ENCODE data around the gene SOX15.
"Not testable (repeated sequence)": the region's sequence is repeated elsewhere in the genome, so short reads cannot be mapped to it uniquely, and the experiment has no call there.

Gene SOX15

GRCh38 chr17:7626307-7626706 lies 36.4 kb upstream of the SOX15 start:
- H3K4me3 ChIP-seq (ENCODE audit: severe bottlenecking) = no peak overlapping the region
- ATAC-seq (ENCODE audit: low read depth) (no peak), DNase-seq (ENCODE audit: low spot score) (no peak)
- no peaks in the 10 kb centered on the region for H3K9me3 ChIP-seq (ENCODE audit: severe bottlenecking)
- H3K36me3 ChIP-seq (ENCODE audit: low read depth) = no peaks in the 10 kb centered on the region
- no peaks in the 10 kb centered on the region for H3K27me3 ChIP-seq (ENCODE audit: insufficient read depth, poor library complexity, severe bottlenecking)
- no peaks in the 10 kb centered on the region for H3K4me1 ChIP-seq (ENCODE audit: insufficient read depth, poor library complexity, severe bottlenecking)
- TF ChIP-seq CTCF (IDR thresholded peaks at IDR 0.05; ENCODE audit: poor library complexity, severe bottlenecking) = no peak
- no peak overlapping the region for H3K27ac ChIP-seq (ENCODE audit: poor library complexity, severe bottlenecking)

GRCh38 chr17:7625749-7626148 lies 35.9 kb upstream of the SOX15 start:
- not testable (repeated sequence) for H3K36me3 ChIP-seq (ENCODE audit: low read depth); DNase-seq (ENCODE audit: low spot score); H3K9me3 ChIP-seq (ENCODE audit: severe bottlenecking); H3K27ac ChIP-seq (ENCODE audit: poor library complexity, severe bottlenecking); H3K4me1 ChIP-seq (ENCODE audit: insufficient read depth, poor library complexity, severe bottlenecking); H3K27me3 ChIP-seq (ENCODE audit: insufficient read depth, poor library complexity, severe bottlenecking); ATAC-seq (ENCODE audit: low read depth); H3K4me3 ChIP-seq (ENCODE audit: severe bottlenecking)

GRCh38 chr17:7623661-7624060 lies 33.8 kb upstream of the SOX15 start:
- H3K36me3 ChIP-seq (ENCODE audit: low read depth) = no peaks in the 10 kb centered on the region

GRCh38 chr17:7620835-7621234 lies 30.9 kb upstream of the SOX15 start:
- no peak overlapping the region for H3K27ac ChIP-seq (ENCODE audit: poor library complexity, severe bottlenecking)
- no peaks in the 10 kb centered on the region for H3K27me3 ChIP-seq (ENCODE audit: insufficient read depth, poor library complexity, severe bottlenecking)
- no peaks in the 10 kb centered on the region for H3K36me3 ChIP-seq (ENCODE audit: low read depth)
- H3K4me1 ChIP-seq (ENCODE audit: insufficient read depth, poor library complexity, severe bottlenecking) = no peaks in the 10 kb centered on the region
- no peak overlapping the region for H3K4me3 ChIP-seq (ENCODE audit: severe bottlenecking)
- DNase-seq (ENCODE audit: low spot score) (no peak), ATAC-seq (ENCODE audit: low read depth) (no peak)
- no peak for TF ChIP-seq CTCF (IDR thresholded peaks at IDR 0.05; ENCODE audit: poor library complexity, severe bottlenecking)
- no peaks in the 10 kb centered on the region for H3K9me3 ChIP-seq (ENCODE audit: severe bottlenecking)

More at GRCh38 chr17:7623661-7624060, 33.8 kb upstream of the SOX15 start:
- no peaks in the 10 kb centered on the region for H3K4me1 ChIP-seq (ENCODE audit: insufficient read depth, poor library complexity, severe bottlenecking)
- TF ChIP-seq CTCF (IDR thresholded peaks at IDR 0.05; ENCODE audit: poor library complexity, severe bottlenecking) = no peak
- no peak for ATAC-seq (ENCODE audit: low read depth)
- no peak overlapping the region for H3K4me3 ChIP-seq (ENCODE audit: severe bottlenecking)
- H3K9me3 ChIP-seq (ENCODE audit: severe bottlenecking) = no peaks in the 10 kb centered on the region
- H3K27ac ChIP-seq (ENCODE audit: poor library complexity, severe bottlenecking) = no peak overlapping the region
- no peak for DNase-seq (ENCODE audit: low spot score)
- H3K27me3 ChIP-seq (ENCODE audit: insufficient read depth, poor library complexity, severe bottlenecking) = no peaks in the 10 kb centered on the region

GRCh38 chr17:7618608-7619007 lies 28.7 kb upstream of the SOX15 start:
- no peaks in the 10 kb centered on the region for H3K9me3 ChIP-seq (ENCODE audit: severe bottlenecking)
- no peak overlapping the region for H3K4me3 ChIP-seq (ENCODE audit: severe bottlenecking)
- H3K27me3 ChIP-seq (ENCODE audit: insufficient read depth, poor library complexity, severe bottlenecking) = no peaks in the 10 kb centered on the region
- no peaks in the 10 kb centered on the region for H3K4me1 ChIP-seq (ENCODE audit: insufficient read depth, poor library complexity, severe bottlenecking)
- no peak for DNase-seq (ENCODE audit: low spot score)
- 0 out of 2 replicates have a peak, but pooled peaks cover under 1% of the 10 kb centered on the region for H3K36me3 ChIP-seq (ENCODE audit: low read depth)
- TF ChIP-seq CTCF (IDR thresholded peaks at IDR 0.05; ENCODE audit: poor library complexity, severe bottlenecking) = no peak
- H3K27ac ChIP-seq (ENCODE audit: poor library complexity, severe bottlenecking) = no peak overlapping the region
- ATAC-seq (ENCODE audit: low read depth) = no peak

Data from RWPE2 (cell line).